HFF-Myc (cell line): ENCODE data around the gene SYN1.

Experiments used
- DNase-seq: peaks from one replicate; pipeline ENCODE4 v3.0.0-alpha.2; 2011; ENCODE audit warnings: low read depth; ENCODE audit errors: extremely low read depth
- H3K4me3 ChIP-seq: replicated peaks from 2 replicates; pipeline ENCODE4 v1.5.1; 2011; ENCODE audit warnings: low read depth, mild to moderate bottlenecking, control low read depth, low read length
- CTCF ChIP-seq: IDR thresholded peaks from 2 replicates; pipeline ENCODE4 v1.5.1; 2012; ENCODE audit warnings: mild to moderate bottlenecking, low read depth, low read length, control low read depth; ENCODE audit errors: missing control alignments

Gene SYN1

GRCh38 chrX:47574076-47574546 is 45.5 kb downstream of the SYN1 start:
- H3K4me3 ChIP-seq = 0 out of 2 replicates have a peak overlapping the region, but pooled peaks have one; percentile 3
- no peak for DNase-seq
- TF ChIP-seq CTCF = no peak

GRCh38 chrX:47573341-47574075 is 46.1 kb downstream of the SYN1 start:
- H3K4me3 ChIP-seq = 0 out of 2 replicates have a peak overlapping the region, but pooled peaks have one; percentile 3
- no peak for DNase-seq
- TF ChIP-seq CTCF = no peak

- TF ChIP-seq CTCF = no peak
- no peak overlapping the region for H3K4me3 ChIP-seq
- DNase-seq = no peak
These were observed 46.8 kb downstream of the SYN1 start for GRCh38 chrX:47572773-47573340.

- no peak for DNase-seq
- TF ChIP-seq CTCF = no peak
- H3K4me3 ChIP-seq = no peak overlapping the region
These were observed 47.8 kb downstream of the SYN1 start for GRCh38 chrX:47571896-47572295.

GRCh38 chrX:47571215-47571614 is 48.4 kb downstream of the SYN1 start:
- DNase-seq = no peak
- no peak overlapping the region for H3K4me3 ChIP-seq
- no peak for TF ChIP-seq CTCF

GRCh38 chrX:47570794-47571193 is 48.9 kb downstream of the SYN1 start:
- no peak overlapping the region for H3K4me3 ChIP-seq
- DNase-seq = no peak
- no peak for TF ChIP-seq CTCF
